RWPE1 (cell line): ENCODE data around the gene LARP4B.

ENCODE experiments used
- CTCF ChIA-PET: fragments of 350-600 bp; sonication (Branson Sonifier 250); formaldehyde crosslinking; extraction: SDS; loops from one replicate; lab custom pipeline; 2021; lab: Yijun Ruan, JAX
- POLR2A ChIA-PET: fragments of 400-600 bp; formaldehyde crosslinking; extraction: SDS; loops from one replicate; lab custom pipeline; 2020; ENCODE audit warnings: antibody characterized with exemption; ENCODE audit not compliant: low non-redundant PET; lab: Yijun Ruan, JAX
- DNase-seq: peaks from one replicate; pipeline ENCODE4 v3.0.0; 2012; ENCODE audit warnings: low spot score
- H3K27ac ChIP-seq: fragments of 450-650 bp; 2 replicates; pipeline ENCODE4 v1.5.1; 2017
- CTCF ChIP-seq: fragments of 450-650 bp; conservative IDR thresholded peaks from 2 replicates; pipeline ENCODE4 v1.5.1; 2017; ENCODE audit warnings: low read depth, mild to moderate bottlenecking

The LARP4B gene

GRCh38 chr10:860519-860918 lies 71.0 kb downstream of the LARP4B start:
- ChIA-PET CTCF (interaction anchor here (0.6 kb wide), 1 partner anchor 621 kb away, joined by 3 read pairs; no protein-coding TSS in a partner anchor), POLR2A (no interaction called here)
- no peak for DNase-seq
- H3K27ac ChIP-seq, result no peak overlapping the region
- no peak for TF ChIP-seq CTCF

- POLR2A ChIA-PET, result no interaction called here
- DNase-seq, result no peak
- no peak overlapping the region for H3K27ac ChIP-seq
- TF ChIP-seq CTCF, result no peak
- CTCF ChIA-PET, result interaction anchor here (0.8 kb wide), 1 partner anchor 223 kb away, joined by 3 read pairs; no protein-coding TSS in a partner anchor
Measured at GRCh38 chr10:856416-857157, 74.9 kb downstream of the LARP4B start.

DNA sequence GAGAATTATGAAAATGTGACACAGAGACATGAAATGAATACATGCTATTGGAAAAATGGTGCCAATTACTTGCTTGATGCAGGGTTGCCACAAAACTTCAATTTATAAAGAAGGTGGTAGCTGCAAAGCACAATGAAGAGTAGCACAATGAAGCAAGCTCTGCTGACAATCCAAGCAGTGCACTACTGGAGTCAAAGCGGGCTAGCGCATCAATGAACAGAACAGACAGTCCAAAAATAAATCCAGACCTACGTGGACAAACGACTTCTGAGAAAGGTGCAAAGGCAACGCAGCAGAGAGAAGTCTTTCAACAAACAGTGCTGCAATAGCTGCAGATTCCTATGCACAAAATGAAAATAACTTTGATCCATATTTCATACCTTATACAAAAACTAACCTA lies 75.8 kb downstream of the LARP4B start:
- no peak for TF ChIP-seq CTCF
- no peak overlapping the region for H3K27ac ChIP-seq
- DNase-seq, result no peak
- ChIA-PET CTCF (no interaction called here), POLR2A (no interaction called here)

- ChIA-PET POLR2A (no interaction called here), CTCF (no interaction called here)
- no peak for TF ChIP-seq CTCF
- no peak overlapping the region for H3K27ac ChIP-seq
- no peak for DNase-seq
Measured at GRCh38 chr10:855079-855478, 76.4 kb downstream of the LARP4B start.

DNA sequence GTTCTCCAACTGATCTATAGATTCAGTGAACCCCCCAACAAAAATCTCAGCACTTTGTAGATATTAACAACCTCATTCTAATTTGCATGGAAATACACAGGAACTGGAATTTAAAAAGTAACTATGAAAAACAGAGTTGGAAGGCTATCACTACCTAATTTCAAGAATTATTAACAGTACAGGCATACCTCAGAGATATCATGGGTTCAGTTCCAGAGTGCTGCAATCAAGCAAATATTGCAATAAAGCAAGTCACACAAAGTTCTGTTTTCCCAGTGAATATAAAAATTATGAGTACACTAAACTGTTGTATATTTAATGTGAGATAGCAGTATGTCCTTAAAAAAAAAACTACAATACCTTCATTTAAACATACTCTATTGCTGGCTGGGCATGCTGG lies 78.5 kb downstream of the LARP4B start:
- POLR2A ChIA-PET, result no interaction called here
- no peak for DNase-seq
- H3K27ac ChIP-seq, result no peak overlapping the region
- CTCF ChIA-PET, result interaction anchor here (0.7 kb wide), 1 partner anchor 32 kb away, joined by 5 read pairs; no protein-coding TSS in a partner anchor
- TF ChIP-seq CTCF, result no peak

- no peak for TF ChIP-seq CTCF
- no peak overlapping the region for H3K27ac ChIP-seq
- POLR2A ChIA-PET, result no interaction called here
- DNase-seq, result no peak
- CTCF ChIA-PET, result no interaction called here
Measured at GRCh38 chr10:852386-852785, 79.1 kb downstream of the LARP4B start.
